ENCODE results near the gene SFSWAP. TPM values are rescaled to one million over a fixed set of nuclear protein-coding genes. Genes with fewer than 3 reads are reported as not detected.

SFSWAP gene
- total and polyA plus RNA-seq, 12 donors: 14.0 to 94.0 (median 29.1) TPM

GRCh38 chr12:131755305-131756113 lies 44.6 kb downstream of the SFSWAP start:
- DNase-seq: no peak
- WGBS, 4 donors: 87 to 90% (median 89%) methylated on average over 16 of the region's 16 CpGs
- Histone ChIP-seq H3K27me3 (no peaks in the 10 kb centered on the region), H3K9me3 (replicated peaks in 1 of 3) (no peaks in the 10 kb centered on the region), H3K4me3 (no peak overlapping the region), H3K4me1 (replicated peaks in 1 of 2) (no peaks in the 10 kb centered on the region), H3K27ac (no peak overlapping the region), H3K36me3 (replicated peaks in 1 of 2) (peaks cover 0 to 63% of the 10 kb centered on the region in 2 donors)
- TF ChIP-seq POLR2A (IDR thresholded peaks at IDR 0.05): no peak
- TF ChIP-seq CTCF (IDR thresholded peaks at IDR 0.05): peak in 1 of 6 experiments; percentile 13
- intact Hi-C loops (cut with DNase I): loop anchor here in 1 of 2 donors (2.0 kb wide), 1 partner anchor 15 kb away; no protein-coding TSS in a partner anchor

GRCh38 chr12:131756441-131756840 lies 45.6 kb downstream of the SFSWAP start:
- TF ChIP-seq CTCF (IDR thresholded peaks at IDR 0.05) (no peak), POLR2A (IDR thresholded peaks at IDR 0.05) (no peak)
- H3K4me3 ChIP-seq: no peak overlapping the region
- 95 to 96% (median 96%) methylated on average over 18 of the region's 18 CpGs for WGBS, 4 donors
- H3K36me3 ChIP-seq (replicated peaks in 1 of 2): peaks cover 0 to 67% of the 10 kb centered on the region in 2 donors
- intact Hi-C loops (cut with DNase I): no loop called here
- DNase-seq: no peak
- H3K4me1 ChIP-seq (replicated peaks in 1 of 2): no peaks in the 10 kb centered on the region
- no peaks in the 10 kb centered on the region for H3K9me3 ChIP-seq (replicated peaks in 1 of 3)
- H3K27me3 ChIP-seq: no peaks in the 10 kb centered on the region
- H3K27ac ChIP-seq: no peak overlapping the region

GRCh38 chr12:131757111-131757510 lies 46.2 kb downstream of the SFSWAP start:
- H3K4me3 ChIP-seq: no peak overlapping the region
- intact Hi-C loops (cut with DNase I): no loop called here
- no peaks in the 10 kb centered on the region for H3K9me3 ChIP-seq (replicated peaks in 1 of 3)
- no peak overlapping the region for H3K27ac ChIP-seq
- H3K36me3 ChIP-seq (replicated peaks in 1 of 2): peaks cover 0 to 66% of the 10 kb centered on the region in 2 donors
- H3K4me1 ChIP-seq (replicated peaks in 1 of 2): no peaks in the 10 kb centered on the region
- 95 to 96% (median 95%) methylated on average over 9 to 17 of the region's 17 CpGs for WGBS, 4 donors
- no peak for DNase-seq
- no peak for TF ChIP-seq POLR2A (IDR thresholded peaks at IDR 0.05)
- no peak for TF ChIP-seq CTCF (IDR thresholded peaks at IDR 0.05)
- H3K27me3 ChIP-seq: no peaks in the 10 kb centered on the region

GRCh38 chr12:131758016-131758739 lies 47.3 kb downstream of the SFSWAP start:
- H3K4me1 ChIP-seq (replicated peaks in 1 of 2): no peaks in the 10 kb centered on the region
- no peak for DNase-seq
- intact Hi-C loops (cut with DNase I): no loop called here
- peaks cover 0 to 64% of the 10 kb centered on the region in 2 donors for H3K36me3 ChIP-seq (replicated peaks in 1 of 2)
- H3K9me3 ChIP-seq (replicated peaks in 1 of 3): no peaks in the 10 kb centered on the region
- 84 to 91% (median 88%) methylated on average over 9 to 11 of the region's 11 CpGs for WGBS, 4 donors
- no peaks in the 10 kb centered on the region for H3K27me3 ChIP-seq
- no peak overlapping the region for H3K27ac ChIP-seq
- H3K4me3 ChIP-seq: no peak overlapping the region
- TF ChIP-seq CTCF (IDR thresholded peaks at IDR 0.05): no peak
- no peak for TF ChIP-seq POLR2A (IDR thresholded peaks at IDR 0.05)

Data from adrenal gland (tissue), 12 donors.